Daoy (cell line): ENCODE measurements around the gene NSD1. TPM values are rescaled to one million over a fixed set of nuclear protein-coding genes. Genes with fewer than 3 reads are reported as not detected.
A peak's percentile ranks its signal among the peaks of the same experiment; 100 is the strongest.

Experiments
- DNase-seq: peaks from one replicate; pipeline ENCODE4 v3.0.0-alpha.2; 2015; ENCODE audit warnings: low read depth
- total RNA-seq: library from RNA; depleted of rRNA; stranded (reverse); fragments of >200 nt; shearing (Covaris generic); gene quantifications from 2 replicates; pipeline ENCODE4 v1.2.3, GENCODE V29; 2014

Gene NSD1
- total RNA-seq, 1 experiment from 2014 or later, result 25.4 TPM

- no peak for DNase-seq
Observed at GRCh38 chr5:177097016-177097985, 36.3 kb upstream of the NSD1 start.

GRCh38 chr5:177098120-177098469 is 35.5 kb upstream of the NSD1 start:
- no peak for DNase-seq

- DNase-seq, result no peak
Observed at GRCh38 chr5:177098470-177099141, 35.0 kb upstream of the NSD1 start.

GRCh38 chr5:177099422-177100093 is 34.0 kb upstream of the NSD1 start:
- no peak for DNase-seq

GRCh38 chr5:177100714-177101121 is 32.9 kb upstream of the NSD1 start:
- peak; percentile 38 for DNase-seq

GRCh38 chr5:177103523-177104253 is 29.9 kb upstream of the NSD1 start:
- no peak for DNase-seq

- no peak for DNase-seq
Observed at GRCh38 chr5:177105691-177106476, 27.7 kb upstream of the NSD1 start.

GRCh38 chr5:177107159-177107558 is 26.4 kb upstream of the NSD1 start:
- DNase-seq, result no peak

GRCh38 chr5:177109810-177110209 is 23.8 kb upstream of the NSD1 start:
- no peak for DNase-seq

- peak; percentile 66 for DNase-seq
Observed at GRCh38 chr5:177111720-177112394, 21.7 kb upstream of the NSD1 start.

- no peak for DNase-seq
Observed at GRCh38 chr5:177112589-177113220, 20.9 kb upstream of the NSD1 start.

GRCh38 chr5:177113566-177114424 is 19.8 kb upstream of the NSD1 start:
- peak; percentile 77 for DNase-seq

GRCh38 chr5:177116631-177117373 is 16.8 kb upstream of the NSD1 start:
- DNase-seq, result peak; percentile 54

GRCh38 chr5:177117441-177118045 is 16.0 kb upstream of the NSD1 start:
- no peak for DNase-seq

- no peak for DNase-seq
Observed at GRCh38 chr5:177122566-177122965, 11.0 kb upstream of the NSD1 start.

GRCh38 chr5:177123789-177124485 is 9.6 kb upstream of the NSD1 start:
- DNase-seq, result no peak

GRCh38 chr5:177124486-177124991 is 9.0 kb upstream of the NSD1 start:
- DNase-seq, result no peak
